Caco-2 (cell line): Measurements from ENCODE around the gene GFM1. TPM values are rescaled to one million over a fixed set of nuclear protein-coding genes. Genes with fewer than 3 reads are reported as not detected.

Source experiments
- BruUV-seq: library from RNA; stranded (reverse); fragments of 400-500 nt; replicated peaks from 2 replicates; lab custom pipeline; 2021; lab: Mats Ljungman, UMichigan
- CTCF ChIA-PET: fragments of 300-600 bp; sonication (Branson Sonifier 250); formaldehyde crosslinking; loops from one replicate; lab custom pipeline; 2022; ENCODE audit warnings: antibody characterized with exemption; lab: Charles Lee
- POLR2A ChIA-PET: fragments of 300-600 bp; sonication (Branson Sonifier 250); formaldehyde crosslinking; loops from one replicate; lab custom pipeline; 2022; ENCODE audit warnings: antibody characterized with exemption; lab: Charles Lee
- DNase-seq, 2 experiments: peaks; one replicate each; pipeline versions ENCODE4 v3.0.0 to v3.0.0-alpha.2; 2020 to 2022
- H3K27me3 ChIP-seq: replicated peaks from 2 replicates; pipeline ENCODE4 v1.6.0; 2011; ENCODE audit warnings: low read length; ENCODE audit not compliant: control insufficient read depth, insufficient read depth
- H3K36me3 ChIP-seq: 2 replicates; pipeline ENCODE4 v1.5.1; 2011; ENCODE audit warnings: low read length; ENCODE audit not compliant: control insufficient read depth, insufficient read depth
- H3K4me1 ChIP-seq: fragments of 250-450 bp; sonication (Bioruptor Pico); 2 replicates; pipeline ENCODE4 v1.5.1; 2020; ENCODE audit warnings: mild to moderate bottlenecking
- H3K4me3 ChIP-seq: 2 replicates; pipeline ENCODE4 v1.5.1; 2011; ENCODE audit warnings: low read depth, mild to moderate bottlenecking, control low read depth, low read length
- H3K9me3 ChIP-seq: fragments of 250-450 bp; sonication (Bioruptor Pico); 2 replicates; pipeline ENCODE4 v1.5.1; 2020; ENCODE audit warnings: mild to moderate bottlenecking, moderate library complexity
- H3K27ac Mint-ChIP-seq: one replicate; pipeline ENCODE4 v1.8.0; 2022; ENCODE audit warnings: mixed read lengths; ENCODE audit not compliant: unreplicated experiment
- H3K27me3 Mint-ChIP-seq: one replicate; pipeline ENCODE4 v1.8.0; 2022; ENCODE audit warnings: mixed read lengths; ENCODE audit not compliant: insufficient read depth, unreplicated experiment
- H3K36me3 Mint-ChIP-seq: one replicate; pipeline ENCODE4 v1.8.0; 2022; ENCODE audit warnings: mild to moderate bottlenecking, mixed read lengths; ENCODE audit not compliant: insufficient read depth, unreplicated experiment
- H3K4me1 Mint-ChIP-seq: one replicate; pipeline ENCODE4 v1.8.0; 2022; ENCODE audit warnings: low read depth, mixed read lengths; ENCODE audit not compliant: unreplicated experiment
- H3K4me3 Mint-ChIP-seq: one replicate; pipeline ENCODE4 v1.8.0; 2022; ENCODE audit warnings: mild to moderate bottlenecking, moderate library complexity, mixed read lengths; ENCODE audit not compliant: unreplicated experiment
- H3K9me3 Mint-ChIP-seq: one replicate; pipeline ENCODE4 v1.8.0; 2022; ENCODE audit warnings: mixed read lengths; ENCODE audit not compliant: unreplicated experiment
- CTCF ChIP-seq, 2 experiments: fragments of 200-600 bp in 1 of 2; IDR thresholded peaks; 1 replicate in 1 of 2; 2 replicates in 1 of 2; pipeline versions ENCODE4 v1.5.1 to v1.8.0; 2011 to 2022; ENCODE audit warnings: antibody characterized with exemption in 1 of 2, control low read depth in 1 of 2, inconsistent platforms in 1 of 2, low read depth in 1 of 2, low read length in 1 of 2, mild to moderate bottlenecking in 1 of 2, moderate library complexity in 1 of 2; ENCODE audit not compliant: insufficient read depth in 1 of 2, severe bottlenecking in 1 of 2, unreplicated experiment in 1 of 2
- intact Hi-C: fragments of 100-400 bp; cut with micrococcal nuclease; formaldehyde crosslinking; loops from one replicate; pipeline ENCODE4 v1.10.0; 2022; ENCODE audit not compliant: unreplicated experiment
- total RNA-seq: library from RNA; stranded (reverse); gene quantifications from 2 replicates; pipeline ENCODE4 v1.2.3, GENCODE V29; 2022

Gene GFM1
- total RNA-seq, 1 experiment from 2014 or later, result 58.2 TPM

GRCh38 chr3:158678687-158679086 lies 34.4 kb downstream of the GFM1 start:
- Histone ChIP-seq H3K36me3 (no peaks in the 10 kb centered on the region), H3K9me3 (no peaks in the 10 kb centered on the region), H3K4me3 (no peak overlapping the region), H3K4me1 (no peaks in the 10 kb centered on the region), H3K27me3 (no peaks in the 10 kb centered on the region)
- BruUV-seq, result no TSS peak
- no peaks in the 10 kb centered on the region for H3K9me3 Mint-ChIP-seq
- no peak for DNase-seq
- ChIA-PET CTCF (no interaction called here), POLR2A (no interaction called here)
- intact Hi-C loops, result no loop called here
- no peak for TF ChIP-seq CTCF (IDR thresholded peaks at IDR 0.05; ENCODE audit: insufficient read depth in 1 of 2, low read depth in 1 of 2, low read length in 1 of 2, severe bottlenecking in 1 of 2, unreplicated experiment in 1 of 2)
- H3K4me3 Mint-ChIP-seq, result no peak overlapping the region
- no peaks in the 10 kb centered on the region for H3K4me1 Mint-ChIP-seq
- H3K27me3 Mint-ChIP-seq, result no peaks in the 10 kb centered on the region
- peaks cover 8% of the 10 kb centered on the region for H3K36me3 Mint-ChIP-seq
- H3K27ac Mint-ChIP-seq, result no peak overlapping the region

GRCh38 chr3:158679547-158680000 lies 35.2 kb downstream of the GFM1 start:
- H3K4me3 ChIP-seq, result no peak overlapping the region
- H3K9me3 Mint-ChIP-seq, result no peaks in the 10 kb centered on the region
- no peaks in the 10 kb centered on the region for H3K27me3 Mint-ChIP-seq
- no peaks in the 10 kb centered on the region for H3K36me3 Mint-ChIP-seq
- no peaks in the 10 kb centered on the region for H3K36me3 ChIP-seq
- no peaks in the 10 kb centered on the region for H3K4me1 Mint-ChIP-seq
- H3K27me3 ChIP-seq, result no peaks in the 10 kb centered on the region
- no peaks in the 10 kb centered on the region for H3K9me3 ChIP-seq
- no peak for DNase-seq
- no peak overlapping the region for H3K27ac Mint-ChIP-seq
- POLR2A ChIA-PET, result no interaction called here
- TF ChIP-seq CTCF (IDR thresholded peaks at IDR 0.05; ENCODE audit: insufficient read depth in 1 of 2, low read depth in 1 of 2, low read length in 1 of 2, severe bottlenecking in 1 of 2, unreplicated experiment in 1 of 2), result no peak
- CTCF ChIA-PET, result no interaction called here
- H3K4me3 Mint-ChIP-seq, result no peak overlapping the region
- no TSS peak for BruUV-seq
- H3K4me1 ChIP-seq, result no peaks in the 10 kb centered on the region
- intact Hi-C loops, result no loop called here

- ChIA-PET CTCF (no interaction called here), POLR2A (no interaction called here)
- Histone ChIP-seq H3K27me3 (no peaks in the 10 kb centered on the region), H3K4me1 (no peaks in the 10 kb centered on the region), H3K9me3 (no peaks in the 10 kb centered on the region), H3K4me3 (no peak overlapping the region), H3K36me3 (no peaks in the 10 kb centered on the region)
- Mint-ChIP-seq H3K4me1 (no peaks in the 10 kb centered on the region), H3K9me3 (no peaks in the 10 kb centered on the region), H3K4me3 (no peak overlapping the region), H3K27ac (no peak overlapping the region), H3K27me3 (no peaks in the 10 kb centered on the region), H3K36me3 (no peaks in the 10 kb centered on the region)
- DNase-seq, result no peak
- intact Hi-C loops, result no loop called here
- no peak for TF ChIP-seq CTCF (IDR thresholded peaks at IDR 0.05; ENCODE audit: insufficient read depth in 1 of 2, low read depth in 1 of 2, low read length in 1 of 2, severe bottlenecking in 1 of 2, unreplicated experiment in 1 of 2)
- BruUV-seq, result no TSS peak
Measured at GRCh38 chr3:158680861-158681260, 36.5 kb downstream of the GFM1 start.
